Body of pancreas (tissue), 4 donors: ENCODE measurements around the gene DRC7. TPM values are rescaled to one million over a fixed set of nuclear protein-coding genes. Genes with fewer than 3 reads are reported as not detected.
A peak's percentile ranks its signal among the peaks of the same experiment; 100 is the strongest.

Experiments
- ATAC-seq: fragments of 150-250 bp; one replicate; pipeline ENCODE4 v1.9.1; 2016
- DNase-seq, 4 donors: peaks; one replicate each; pipeline ENCODE4 v3.0.0-alpha.2; 2019
- H3K27ac ChIP-seq, 4 donors: fragments of 200-600 bp; sonication (generic); 1 replicate in 3 of 4; 2 replicates in 1 of 4; pipeline versions ENCODE4 v1.5.1 to v1.6.1; 2016 to 2019; ENCODE audit warnings: mild to moderate bottlenecking in 1 of 4, mixed read lengths in 1 of 4, moderate library complexity in 1 of 4
- H3K27me3 ChIP-seq, 2 donors: fragments of 200-600 bp; sonication (generic); one replicate each; pipeline ENCODE4 v1.6.0; 2016; ENCODE audit warnings: mild to moderate bottlenecking in 1 of 2
- H3K36me3 ChIP-seq, 2 donors: fragments of 200-600 bp; sonication (generic); replicated peaks in 1 of 2; 2 replicates each; pipeline ENCODE4 v1.5.1; 2016; ENCODE audit warnings: low read depth in 2 of 2; ENCODE audit not compliant: insufficient read depth in 1 of 2
- H3K4me1 ChIP-seq: fragments of 200-600 bp; sonication (generic); one replicate; pipeline ENCODE4 v1.6.0; 2016
- H3K4me3 ChIP-seq, 2 donors: fragments of 200-600 bp; sonication (generic); 1 replicate in 1 of 2; 2 replicates in 1 of 2; pipeline ENCODE4 v1.5.1; 2016 to 2019
- H3K9me3 ChIP-seq, 3 donors: fragments of 200-600 bp; sonication (generic); 1 replicate in 2 of 3; 2 replicates in 1 of 3; pipeline ENCODE4 v1.5.1; 2016
- POLR2A ChIP-seq, 3 donors: fragments of 450-650 bp; IDR thresholded peaks; one replicate each; pipeline ENCODE4 v1.6.1; 2016; ENCODE audit warnings: antibody characterized with exemption in 3 of 3, mild to moderate bottlenecking in 2 of 3
- WGBS, 2 donors: methylation state at CpG; one replicate each; pipeline ENCODE4 v1.1.5; 2017; 5-methylcytosine and 5-hydroxymethylcytosine counted together
- intact Hi-C: fragments of 100-400 bp; cut with DNase I; formaldehyde crosslinking; loops from one replicate; pipeline ENCODE4 v1.15.1; 2023
- total RNA-seq, 2 donors: library from RNA; depleted of rRNA; stranded (reverse); fragments of >200 nt; gene quantifications; one replicate each; pipeline ENCODE4 v1.1.0, GENCODE V29; 2016
- TF ChIP-seq, protein P1 (sequence below), 7 experiments: fragments of 450-650 bp in 4 of 7; fragments of 200-600 bp in 3 of 7; sonication (generic) in 3 of 7; IDR thresholded peaks; one replicate each; pipeline ENCODE4 v1.5.1; 2016 to 2019; ENCODE audit warnings: antibody characterized with exemption in 7 of 7

Gene DRC7
- total RNA-seq, 2 donors from 2014 or later = 1.3 TPM; not detected in 1

DNA sequence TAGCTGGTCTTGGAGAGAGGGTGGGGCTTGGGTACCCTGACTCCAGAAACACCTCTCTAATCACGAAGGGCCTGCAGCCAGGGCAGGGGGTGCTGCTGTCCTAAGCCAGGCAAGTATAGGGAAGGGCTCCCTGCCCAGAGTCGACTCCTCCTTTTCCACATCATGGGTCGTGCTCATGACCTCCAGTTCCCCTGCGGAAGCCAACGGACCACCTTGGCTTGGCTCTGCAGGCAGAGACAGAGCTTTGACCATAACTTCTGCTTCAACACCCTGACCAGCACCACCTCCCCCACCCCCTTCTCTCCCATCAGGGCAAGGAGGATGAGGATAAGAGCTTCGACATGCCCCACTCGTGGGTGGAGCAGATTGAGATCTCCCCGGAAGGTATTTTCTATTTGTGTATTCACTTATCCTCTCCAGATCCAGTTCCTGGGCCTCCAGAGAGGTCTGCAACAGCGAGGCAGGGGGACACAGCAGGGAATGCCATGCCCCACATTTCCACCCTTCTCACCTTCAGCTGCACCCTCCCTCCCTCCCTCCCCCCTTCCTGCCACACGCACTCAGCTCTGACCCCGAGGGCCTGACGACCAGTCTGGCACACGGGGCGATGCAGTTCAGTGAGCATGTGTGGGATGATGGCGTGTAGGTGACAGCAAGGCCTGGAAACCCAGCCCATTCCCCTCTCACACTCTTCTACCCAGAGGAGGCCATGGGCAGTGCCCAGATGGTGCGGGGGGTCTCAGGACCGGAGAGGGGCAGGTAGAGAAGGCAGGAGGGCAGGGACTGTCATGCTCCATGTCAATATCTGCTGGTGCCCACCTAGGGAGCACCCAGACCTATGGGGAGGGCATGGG, 27.0 kb downstream of the DRC7 start:
- DNase-seq = no peak
- intact Hi-C loops = no loop called here
- TF ChIP-seq, protein P1, sequence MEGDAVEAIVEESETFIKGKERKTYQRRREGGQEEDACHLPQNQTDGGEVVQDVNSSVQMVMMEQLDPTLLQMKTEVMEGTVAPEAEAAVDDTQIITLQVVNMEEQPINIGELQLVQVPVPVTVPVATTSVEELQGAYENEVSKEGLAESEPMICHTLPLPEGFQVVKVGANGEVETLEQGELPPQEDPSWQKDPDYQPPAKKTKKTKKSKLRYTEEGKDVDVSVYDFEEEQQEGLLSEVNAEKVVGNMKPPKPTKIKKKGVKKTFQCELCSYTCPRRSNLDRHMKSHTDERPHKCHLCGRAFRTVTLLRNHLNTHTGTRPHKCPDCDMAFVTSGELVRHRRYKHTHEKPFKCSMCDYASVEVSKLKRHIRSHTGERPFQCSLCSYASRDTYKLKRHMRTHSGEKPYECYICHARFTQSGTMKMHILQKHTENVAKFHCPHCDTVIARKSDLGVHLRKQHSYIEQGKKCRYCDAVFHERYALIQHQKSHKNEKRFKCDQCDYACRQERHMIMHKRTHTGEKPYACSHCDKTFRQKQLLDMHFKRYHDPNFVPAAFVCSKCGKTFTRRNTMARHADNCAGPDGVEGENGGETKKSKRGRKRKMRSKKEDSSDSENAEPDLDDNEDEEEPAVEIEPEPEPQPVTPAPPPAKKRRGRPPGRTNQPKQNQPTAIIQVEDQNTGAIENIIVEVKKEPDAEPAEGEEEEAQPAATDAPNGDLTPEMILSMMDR (IDR thresholded peaks at IDR 0.05) = no peak
- no peak for TF ChIP-seq POLR2A (IDR thresholded peaks at IDR 0.05)
- Histone ChIP-seq H3K27ac (no peak overlapping the region), H3K4me1 (no peaks in the 10 kb centered on the region), H3K4me3 (no peak overlapping the region), H3K36me3 (no peaks in the 10 kb centered on the region), H3K27me3 (no peaks in the 10 kb centered on the region), H3K9me3 (no peaks in the 10 kb centered on the region)
- WGBS, 2 donors = 74 to 83% methylated on average over 13 to 17 of the region's 17 CpGs
- ATAC-seq = no peak

- 88 to 100% methylated on average over 2 of the region's 2 CpGs for WGBS, 2 donors
- no peaks in the 10 kb centered on the region for H3K36me3 ChIP-seq
- H3K4me3 ChIP-seq = no peak overlapping the region
- intact Hi-C loops = no loop called here
- no peak for TF ChIP-seq POLR2A (IDR thresholded peaks at IDR 0.05)
- TF ChIP-seq, protein P1 (IDR thresholded peaks at IDR 0.05) = no peak
- ATAC-seq (no peak), DNase-seq (no peak)
- H3K9me3 ChIP-seq = no peaks in the 10 kb centered on the region
- H3K4me1 ChIP-seq = no peaks in the 10 kb centered on the region
- H3K27ac ChIP-seq = no peak overlapping the region
- H3K27me3 ChIP-seq = no peaks in the 10 kb centered on the region
Measured at GRCh38 chr16:57722210-57722499, 27.5 kb downstream of the DRC7 start.

DNA sequence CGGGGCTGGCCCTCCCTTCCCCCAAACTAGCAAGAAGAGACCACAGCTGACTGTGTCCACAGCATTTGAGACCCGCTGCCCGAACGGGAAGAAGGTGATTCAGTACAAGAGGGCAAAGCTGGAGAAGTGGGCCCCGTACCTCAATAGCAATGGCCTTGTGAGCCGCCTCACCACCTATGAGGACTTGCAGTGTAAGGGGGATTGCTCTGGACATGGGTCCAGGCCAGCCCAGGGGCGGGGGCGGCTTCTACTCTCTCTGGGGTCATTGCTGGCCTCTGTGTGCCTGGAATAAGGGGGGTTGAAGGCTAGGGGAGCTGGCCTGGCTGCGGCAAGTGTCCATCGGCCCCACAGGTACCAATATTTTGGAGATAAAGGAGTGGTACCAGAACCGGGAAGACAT, 28.0 kb downstream of the DRC7 start:
- Histone ChIP-seq H3K27ac (no peak overlapping the region), H3K27me3 (no peaks in the 10 kb centered on the region), H3K4me3 (no peak overlapping the region), H3K4me1 (no peaks in the 10 kb centered on the region), H3K9me3 (no peaks in the 10 kb centered on the region), H3K36me3 (no peaks in the 10 kb centered on the region)
- TF ChIP-seq, protein P1 (IDR thresholded peaks at IDR 0.05) = no peak
- TF ChIP-seq POLR2A (IDR thresholded peaks at IDR 0.05) = no peak
- no peak for DNase-seq
- 70 to 78% methylated on average over 10 to 11 of the region's 11 CpGs for WGBS, 2 donors
- no peak for ATAC-seq
- intact Hi-C loops = no loop called here

- no peaks in the 10 kb centered on the region for H3K36me3 ChIP-seq
- TF ChIP-seq POLR2A (IDR thresholded peaks at IDR 0.05) = no peak
- TF ChIP-seq, protein P1 (IDR thresholded peaks at IDR 0.05) = peak in 1 of 7 experiments; percentile 12
- DNase-seq (no peak), ATAC-seq (no peak)
- 59 to 64% methylated on average over 7 of the region's 7 CpGs for WGBS, 2 donors
- H3K27ac ChIP-seq = no peak overlapping the region
- H3K4me3 ChIP-seq = no peak overlapping the region
- no peaks in the 10 kb centered on the region for H3K4me1 ChIP-seq
- no peaks in the 10 kb centered on the region for H3K9me3 ChIP-seq
- intact Hi-C loops = no loop called here
- H3K27me3 ChIP-seq = no peaks in the 10 kb centered on the region
Measured at GRCh38 chr16:57723170-57723569, 28.6 kb downstream of the DRC7 start.

- no peak for TF ChIP-seq POLR2A (IDR thresholded peaks at IDR 0.05)
- TF ChIP-seq, protein P1 (IDR thresholded peaks at IDR 0.05) = no peak
- Histone ChIP-seq H3K4me1 (no peaks in the 10 kb centered on the region), H3K9me3 (no peaks in the 10 kb centered on the region), H3K27ac (no peak overlapping the region), H3K27me3 (no peaks in the 10 kb centered on the region), H3K4me3 (no peak overlapping the region), H3K36me3 (no peaks in the 10 kb centered on the region)
- ATAC-seq (no peak), DNase-seq (no peak)
- WGBS, 2 donors = 75 to 81% methylated on average over 7 to 15 of the region's 15 CpGs
- intact Hi-C loops = no loop called here
Measured at GRCh38 chr16:57724531-57724930, 29.9 kb downstream of the DRC7 start.
